Femur (tissue), 1 donor: ENCODE data around the gene FZD4.
"Not testable (repeated sequence)": the region's sequence is repeated elsewhere in the genome, so short reads cannot be mapped to it uniquely, and the experiment has no call there.

ENCODE experiments used
- DNase-seq: peaks from one replicate; pipeline ENCODE4 v3.0.0-alpha.2; 2017

FZD4 gene

DNA sequence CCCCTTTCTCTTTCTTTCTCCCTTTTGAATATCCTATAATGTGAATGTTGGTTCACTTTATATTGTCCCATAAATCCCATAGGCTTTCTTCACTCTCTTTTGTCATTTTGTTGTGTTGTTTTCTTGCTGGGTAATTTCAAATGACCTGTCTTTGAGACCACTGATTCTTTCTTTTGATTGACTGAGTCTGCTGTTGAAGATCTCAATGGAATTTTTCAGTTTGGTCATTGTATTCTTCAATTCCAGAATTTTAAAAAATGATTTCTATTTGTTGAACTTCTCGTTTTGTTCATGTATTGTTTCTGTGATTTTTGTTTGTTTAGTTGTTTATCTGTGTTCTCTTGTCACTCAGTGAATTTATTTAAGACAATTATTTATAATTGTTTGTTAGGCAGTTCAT is 17.5 kb upstream of the FZD4 start:
- no peak for DNase-seq

DNA sequence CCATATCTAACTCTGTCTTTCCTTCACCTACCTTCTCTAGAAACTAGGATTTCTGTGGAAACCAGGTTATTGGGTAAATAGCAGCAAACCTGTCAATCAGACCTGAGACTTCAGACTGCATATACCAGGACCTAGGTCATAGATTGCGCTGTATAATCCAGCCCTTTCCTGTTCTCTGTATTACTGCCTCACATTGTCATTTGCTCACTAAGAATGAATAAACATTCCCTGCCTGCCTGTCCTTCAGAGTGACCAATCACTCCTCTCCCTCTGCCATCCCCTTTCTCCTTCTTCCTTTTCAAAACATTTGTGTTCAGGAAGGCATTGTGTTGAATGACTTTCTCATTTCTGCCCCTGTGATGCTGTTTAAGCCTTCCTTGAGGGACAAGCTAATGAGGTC is 14.1 kb upstream of the FZD4 start:
- no peak for DNase-seq

DNA sequence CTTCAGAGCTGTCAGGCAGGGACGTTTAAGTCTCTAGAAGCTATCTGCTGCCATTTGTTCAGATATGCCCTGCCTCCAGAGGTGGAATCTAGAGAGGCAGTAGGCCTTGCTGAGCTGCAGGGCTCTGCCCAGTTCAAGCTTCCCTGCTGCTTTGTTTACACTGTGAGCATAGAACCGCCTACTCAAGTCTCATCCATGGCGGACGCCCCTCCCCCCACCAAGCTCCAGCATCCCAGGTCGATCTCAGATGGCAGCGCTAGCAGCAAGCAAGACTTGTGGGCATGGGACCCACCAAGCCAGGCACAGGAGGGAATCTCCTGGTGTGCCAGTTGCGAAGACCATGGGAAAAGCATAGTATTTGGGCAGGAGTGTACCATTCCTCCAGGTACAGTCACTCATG is 12.4 kb upstream of the FZD4 start:
- not testable (repeated sequence) for DNase-seq

DNA sequence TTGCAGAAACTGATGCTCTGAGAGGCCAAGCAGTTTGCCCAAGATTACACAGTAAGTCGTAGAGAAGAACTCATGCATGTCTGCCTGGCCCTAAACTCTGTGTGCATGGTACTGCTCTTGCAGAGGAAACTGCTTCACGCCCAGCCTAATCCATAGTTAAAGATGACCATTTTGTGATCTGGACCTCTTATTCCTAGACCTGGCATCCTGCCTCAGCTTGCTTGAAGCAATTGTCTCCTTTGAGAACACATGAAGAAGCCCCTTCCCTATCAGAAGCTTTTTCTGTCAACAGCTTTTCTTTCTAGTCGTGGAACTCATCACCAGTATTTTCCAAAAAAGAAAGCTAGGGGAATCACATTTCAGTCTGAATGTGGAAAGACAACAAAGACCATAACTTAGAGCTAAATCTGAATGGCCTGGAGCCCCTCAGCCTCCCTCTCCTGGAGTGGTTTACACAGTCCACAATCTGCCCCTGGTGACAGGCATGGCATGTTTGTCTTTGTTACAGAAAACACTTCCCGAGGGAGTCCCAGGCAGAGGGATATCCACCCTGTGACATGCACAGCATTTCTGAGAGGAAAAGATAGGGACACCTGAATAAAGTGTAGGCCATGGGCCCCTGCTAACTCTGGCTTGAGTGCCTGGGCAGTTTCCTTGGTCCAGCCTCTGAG is 2.9 kb upstream of the FZD4 start:
- no peak for DNase-seq

DNA sequence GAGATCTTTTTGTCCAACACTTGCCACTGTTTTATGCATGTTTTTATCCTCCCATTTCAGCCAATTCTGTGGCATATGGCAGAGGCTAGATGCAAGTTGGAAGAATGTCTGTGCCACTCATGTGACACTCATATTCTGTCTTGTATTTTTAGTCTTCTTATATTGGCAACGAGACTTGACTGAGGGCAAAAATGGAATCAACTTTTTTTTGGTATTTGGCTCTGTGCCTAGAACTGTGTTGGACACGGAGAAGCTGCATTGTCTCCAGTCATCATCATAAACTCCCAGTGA is 1.7 kb upstream of the FZD4 start:
- no peak for DNase-seq

DNA sequence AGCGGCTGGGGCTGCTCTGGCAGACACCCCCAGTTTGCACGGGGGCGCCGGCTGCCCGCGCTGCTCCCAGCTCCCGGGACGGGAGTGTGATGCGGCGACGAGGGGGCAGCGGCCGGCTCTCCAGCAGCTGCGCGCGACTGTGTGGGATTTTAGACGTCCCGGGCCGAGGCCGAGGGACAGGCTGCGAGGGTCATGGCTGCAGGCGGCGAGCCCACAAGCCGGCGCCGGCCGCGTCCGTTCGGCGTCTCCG is 159 bp downstream of the FZD4 start:
- no peak for DNase-seq

DNA sequence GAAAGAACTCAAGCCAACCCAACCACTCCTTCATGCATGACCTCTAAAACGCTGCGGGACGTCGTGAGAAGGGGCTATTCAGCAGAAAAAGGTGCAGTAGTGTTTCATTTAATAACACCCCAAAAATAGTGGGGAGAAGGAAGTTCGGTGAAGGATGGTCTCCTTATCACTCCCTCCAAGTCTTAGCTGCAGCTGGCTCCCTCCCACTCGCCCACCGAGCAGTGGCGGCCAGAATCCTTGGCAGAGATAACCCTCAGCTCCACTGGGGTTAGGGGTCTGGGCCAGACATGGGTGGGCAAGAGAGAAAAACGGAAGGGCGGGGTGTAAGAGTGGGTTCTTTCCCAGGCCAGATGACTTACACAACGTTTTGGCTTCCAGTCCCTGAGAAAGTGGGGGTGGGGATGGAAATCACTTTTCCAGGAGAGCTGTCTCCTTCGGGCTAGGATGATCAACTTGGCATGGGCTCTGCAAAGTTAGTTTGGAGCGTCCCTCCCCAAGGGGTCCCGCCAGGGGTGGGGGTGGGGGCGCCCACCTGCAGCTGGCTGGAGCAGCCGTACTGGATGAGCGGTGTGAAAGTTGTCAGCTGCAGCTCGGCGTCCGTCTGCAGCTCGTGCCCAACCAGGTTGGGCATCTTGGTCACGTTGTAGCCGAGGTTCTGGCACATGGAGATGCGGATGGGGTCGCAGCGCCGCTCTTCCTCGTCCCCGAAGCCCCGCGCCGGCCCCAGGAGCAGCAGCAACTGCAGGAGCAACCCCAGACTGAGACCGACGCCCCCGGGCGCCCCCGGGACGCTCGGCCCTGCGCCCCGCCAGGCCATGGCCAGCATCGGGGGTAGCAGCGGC is 705 bp downstream of the FZD4 start:
- DNase-seq = peak; percentile 70

DNA sequence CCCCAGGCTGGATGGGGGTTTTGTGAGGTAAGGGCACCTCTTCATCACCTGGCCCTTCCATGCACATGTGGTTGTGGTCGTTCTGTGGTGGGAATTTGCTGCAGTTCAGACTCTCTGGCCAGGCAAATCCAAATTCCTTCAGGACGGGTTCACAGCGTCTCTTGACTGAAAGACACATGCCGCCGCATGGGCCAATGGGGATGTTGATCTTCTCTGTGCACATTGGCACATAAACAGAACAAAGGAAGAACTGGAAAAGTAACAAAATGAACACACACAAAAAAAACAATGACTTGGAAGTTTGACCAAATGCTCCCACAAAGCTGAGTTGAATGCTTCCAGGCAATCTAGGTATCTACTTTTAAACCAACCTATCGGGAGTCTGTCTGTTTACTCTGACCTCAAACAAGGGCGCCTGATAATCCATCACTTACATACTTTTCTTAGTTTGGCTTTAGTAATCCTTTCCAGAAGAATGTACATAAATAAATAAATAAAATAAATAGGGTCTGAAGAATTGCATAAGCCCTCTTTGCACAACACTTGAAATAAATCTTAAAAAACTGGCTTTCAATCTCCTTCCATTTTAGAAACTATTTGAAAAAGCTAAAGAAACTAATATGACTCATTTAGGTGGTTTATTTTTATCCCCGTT is 2.8 kb downstream of the FZD4 start:
- no peak for DNase-seq

DNA sequence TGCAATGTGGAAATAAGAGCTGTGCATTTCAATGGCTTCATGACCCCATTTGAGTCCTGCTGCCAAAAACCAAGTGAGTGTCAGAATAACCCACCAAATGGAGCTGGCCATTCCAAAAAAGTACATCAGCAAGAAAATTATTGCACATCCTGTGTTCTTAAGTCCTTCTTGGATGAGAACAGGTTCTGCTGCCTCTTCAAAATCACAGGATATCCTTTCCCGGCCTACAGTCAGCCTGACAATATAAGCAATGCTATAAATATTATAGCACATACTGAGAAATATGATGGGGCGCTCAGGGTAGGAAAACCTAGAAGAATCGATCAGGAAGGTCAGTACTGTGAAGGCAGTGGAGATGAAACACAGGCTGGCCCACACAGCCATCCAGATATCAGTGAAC is 3.5 kb downstream of the FZD4 start:
- DNase-seq = no peak

DNA sequence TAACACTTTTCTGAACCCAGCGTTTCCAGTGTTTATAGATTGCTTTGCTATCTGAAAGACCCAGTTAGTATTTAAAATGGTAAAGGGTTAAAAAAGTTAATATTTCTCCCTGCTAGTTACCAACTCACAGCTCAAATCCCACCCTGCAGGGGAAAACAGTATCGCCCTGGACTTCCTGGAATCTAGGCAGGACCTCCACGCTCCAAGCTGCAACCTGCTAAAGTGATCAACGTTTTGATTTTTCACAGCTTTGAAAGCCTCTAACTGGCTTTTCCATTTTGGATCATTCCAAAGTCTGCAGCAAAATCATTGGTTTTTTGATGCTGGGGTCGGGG is 4.6 kb downstream of the FZD4 start:
- no peak for DNase-seq

DNA sequence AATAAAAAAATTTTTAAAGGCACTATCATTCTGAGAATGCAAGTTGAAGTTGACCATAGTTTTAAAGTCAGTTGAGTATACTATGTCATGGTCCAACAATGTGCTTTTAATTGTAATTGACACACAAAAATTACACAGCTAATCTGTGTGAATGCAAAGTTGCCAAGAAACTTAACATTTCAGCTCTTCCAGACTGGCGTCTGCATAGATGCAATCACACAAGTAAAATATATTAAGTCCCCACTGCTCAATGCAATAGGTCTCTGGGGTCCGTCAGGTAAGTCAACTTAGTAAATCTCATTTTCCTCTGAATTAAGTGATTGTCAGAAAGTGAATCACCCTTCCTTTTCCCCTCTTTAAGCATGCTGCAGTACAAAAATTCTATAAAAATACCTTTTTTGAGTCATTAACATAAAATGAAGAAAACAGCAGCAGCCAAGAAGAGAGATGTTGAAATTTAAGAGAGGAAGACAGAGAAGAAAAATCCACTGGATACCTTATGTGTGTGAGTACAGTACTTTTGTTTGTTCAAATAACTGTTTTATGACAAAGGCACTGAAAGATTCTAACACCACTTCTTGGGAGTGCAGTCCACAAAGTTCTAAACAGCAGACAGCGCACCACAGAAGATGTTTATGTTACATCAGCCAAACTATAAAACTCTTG is 5.1 kb downstream of the FZD4 start:
- no peak for DNase-seq

DNA sequence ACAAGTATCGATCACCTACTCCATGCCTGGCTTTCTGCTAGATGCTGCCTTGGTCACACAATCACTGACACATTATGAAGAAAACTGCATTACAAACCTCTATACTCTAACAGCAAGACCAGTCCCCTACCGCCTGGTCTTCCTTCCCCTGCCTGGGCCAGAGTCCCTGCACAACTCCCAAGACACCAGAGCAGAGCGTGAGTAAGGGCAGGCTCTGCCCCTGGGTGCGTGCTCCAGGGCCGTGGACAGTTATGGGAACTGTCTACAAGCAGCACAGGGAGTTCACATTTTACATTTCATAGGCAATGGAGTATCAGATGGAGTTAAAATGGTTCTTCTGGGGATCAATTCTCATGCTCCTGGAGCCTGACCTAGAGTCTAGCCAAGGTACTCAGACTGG is 6.5 kb downstream of the FZD4 start:
- no peak for DNase-seq

DNA sequence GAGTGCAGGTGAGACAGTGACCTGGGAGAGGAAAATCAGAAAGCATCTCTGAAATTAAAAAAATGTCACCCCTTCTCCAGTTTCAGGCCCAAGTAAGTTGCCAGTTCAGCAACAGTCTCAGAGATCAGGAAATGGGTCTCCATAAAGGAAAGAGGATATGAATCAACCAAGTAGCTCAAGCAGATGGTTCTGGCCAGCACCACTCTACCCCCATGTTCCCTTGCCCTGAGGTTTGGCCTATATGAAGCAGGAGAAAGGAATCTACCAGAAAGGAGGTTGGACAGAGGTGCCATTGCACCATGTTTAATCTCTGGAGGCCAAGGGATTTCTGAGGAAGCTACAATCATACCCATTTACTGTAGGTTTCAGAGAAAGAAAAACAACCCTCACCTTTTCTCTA is 7.7 kb downstream of the FZD4 start:
- DNase-seq = no peak

DNA sequence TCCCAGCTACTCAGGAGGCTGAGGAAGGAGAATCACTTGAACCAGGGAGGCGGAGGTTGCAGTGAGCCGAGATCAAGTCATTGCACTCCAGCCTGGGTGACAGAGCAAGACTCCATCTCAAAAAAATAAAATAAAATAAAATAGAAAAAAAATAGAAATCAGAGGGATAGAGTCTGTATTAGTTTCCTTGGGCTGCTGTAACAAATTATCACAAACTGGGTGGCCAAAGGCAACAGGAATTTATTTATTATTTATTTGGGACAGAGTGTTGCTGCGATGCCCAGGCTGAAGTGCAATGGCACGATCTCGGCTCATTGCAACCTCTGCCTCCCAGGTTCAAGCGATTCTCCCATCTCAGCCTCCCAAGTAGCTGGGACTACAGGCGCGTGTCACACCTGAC is 11.7 kb downstream of the FZD4 start:
- DNase-seq = not testable (repeated sequence)

DNA sequence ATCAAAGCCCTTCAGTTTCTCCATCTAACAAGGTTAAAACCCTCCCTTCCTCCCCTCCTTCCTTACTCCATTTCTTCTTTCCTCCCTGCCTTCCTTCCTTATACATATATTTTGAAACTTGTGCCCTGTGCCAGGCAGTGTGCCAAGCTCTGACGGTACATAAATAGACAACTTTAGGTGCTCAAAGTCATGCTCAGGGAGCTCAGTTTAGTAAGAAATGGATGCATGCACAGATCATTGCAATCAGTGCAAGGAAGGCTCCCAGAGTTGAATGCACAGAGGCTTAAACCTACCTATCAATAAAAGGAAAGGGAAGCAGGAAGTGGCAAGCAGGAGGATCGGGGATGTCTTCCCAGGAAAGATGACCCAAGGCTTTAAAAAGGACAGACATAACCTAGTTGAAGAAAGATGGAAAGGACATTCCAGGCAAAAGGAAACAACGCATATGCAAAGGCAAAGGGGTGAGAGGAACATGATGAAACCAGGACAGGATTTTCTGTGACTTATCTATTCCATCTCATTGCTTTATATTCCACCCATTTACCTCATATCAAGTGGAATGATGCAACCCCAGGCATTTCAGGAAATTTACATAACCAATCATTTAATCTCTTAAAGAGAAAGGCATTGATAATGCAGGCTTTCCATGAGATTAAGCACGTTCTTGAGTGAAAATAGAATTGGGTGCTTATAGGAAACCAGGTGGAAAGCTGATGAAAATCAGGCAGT is 13.2 kb downstream of the FZD4 start:
- DNase-seq = no peak

DNA sequence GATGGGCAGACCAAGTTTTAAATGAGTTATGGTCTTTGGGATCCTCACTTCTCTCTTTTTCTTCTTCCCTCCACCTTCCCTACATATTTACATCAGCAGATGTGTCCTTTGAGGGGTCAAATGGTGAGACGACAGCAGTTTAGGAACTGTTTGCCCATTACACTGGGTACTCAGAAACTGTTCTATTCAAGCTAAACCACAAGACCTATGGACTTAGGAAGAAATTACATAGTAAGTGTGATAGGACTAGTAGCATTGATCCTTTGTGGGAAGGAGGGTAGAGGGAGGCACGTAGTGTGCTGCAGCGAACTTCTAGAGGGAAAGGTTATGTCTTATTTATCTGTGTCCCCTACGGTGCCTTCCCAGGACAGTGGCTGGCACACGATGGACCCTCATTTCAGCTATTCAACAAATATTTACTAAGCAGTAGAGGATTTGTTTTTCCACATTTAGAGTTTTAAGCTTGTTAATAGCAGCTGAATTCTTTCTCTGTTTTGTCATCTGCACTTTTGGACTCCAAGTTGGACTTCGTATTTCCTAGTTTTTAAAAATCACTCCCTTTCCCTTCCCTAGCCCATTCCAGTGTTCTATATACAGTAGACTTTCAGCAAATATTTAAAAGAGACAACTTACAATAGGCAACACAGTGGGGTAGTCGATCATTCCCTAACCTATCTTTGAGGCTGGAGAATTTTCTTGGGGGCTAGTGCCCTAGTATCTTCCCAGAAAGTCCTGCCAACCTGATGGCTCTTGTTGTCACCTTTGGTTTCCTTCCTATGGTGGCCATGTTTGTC is 13.9 kb downstream of the FZD4 start:
- DNase-seq = no peak

DNA sequence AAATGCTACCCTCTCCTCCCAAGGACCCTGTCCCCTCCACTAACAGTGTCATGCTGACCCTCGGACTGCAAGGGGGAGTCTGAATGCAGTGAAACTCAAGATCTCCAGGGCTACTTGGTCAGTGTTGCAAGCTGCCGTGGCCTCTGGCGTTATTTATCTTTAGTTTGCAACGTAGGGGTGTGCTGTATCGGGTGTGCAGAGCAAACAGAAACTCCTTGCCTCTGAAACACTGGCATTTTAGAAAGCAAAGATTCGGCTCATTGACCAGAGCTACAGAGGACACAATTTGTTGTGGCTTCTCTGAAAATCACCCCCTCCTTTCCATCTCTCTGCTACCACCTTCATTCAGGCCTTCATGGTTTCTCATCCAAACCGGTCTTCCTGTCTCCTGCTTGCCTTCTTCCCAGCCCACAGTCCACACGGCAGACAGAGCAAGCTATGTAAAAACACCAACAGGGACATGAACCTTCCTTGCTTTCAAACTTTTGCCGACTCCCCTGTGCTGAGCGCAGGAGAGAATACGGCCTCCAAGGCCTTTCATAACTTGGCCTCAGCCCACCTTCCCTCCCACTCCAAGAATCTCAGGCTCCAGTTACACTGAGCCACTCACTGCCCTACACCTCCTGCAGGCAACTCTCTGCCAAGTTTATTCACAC is 14.9 kb downstream of the FZD4 start:
- peak; percentile 78 for DNase-seq

DNA sequence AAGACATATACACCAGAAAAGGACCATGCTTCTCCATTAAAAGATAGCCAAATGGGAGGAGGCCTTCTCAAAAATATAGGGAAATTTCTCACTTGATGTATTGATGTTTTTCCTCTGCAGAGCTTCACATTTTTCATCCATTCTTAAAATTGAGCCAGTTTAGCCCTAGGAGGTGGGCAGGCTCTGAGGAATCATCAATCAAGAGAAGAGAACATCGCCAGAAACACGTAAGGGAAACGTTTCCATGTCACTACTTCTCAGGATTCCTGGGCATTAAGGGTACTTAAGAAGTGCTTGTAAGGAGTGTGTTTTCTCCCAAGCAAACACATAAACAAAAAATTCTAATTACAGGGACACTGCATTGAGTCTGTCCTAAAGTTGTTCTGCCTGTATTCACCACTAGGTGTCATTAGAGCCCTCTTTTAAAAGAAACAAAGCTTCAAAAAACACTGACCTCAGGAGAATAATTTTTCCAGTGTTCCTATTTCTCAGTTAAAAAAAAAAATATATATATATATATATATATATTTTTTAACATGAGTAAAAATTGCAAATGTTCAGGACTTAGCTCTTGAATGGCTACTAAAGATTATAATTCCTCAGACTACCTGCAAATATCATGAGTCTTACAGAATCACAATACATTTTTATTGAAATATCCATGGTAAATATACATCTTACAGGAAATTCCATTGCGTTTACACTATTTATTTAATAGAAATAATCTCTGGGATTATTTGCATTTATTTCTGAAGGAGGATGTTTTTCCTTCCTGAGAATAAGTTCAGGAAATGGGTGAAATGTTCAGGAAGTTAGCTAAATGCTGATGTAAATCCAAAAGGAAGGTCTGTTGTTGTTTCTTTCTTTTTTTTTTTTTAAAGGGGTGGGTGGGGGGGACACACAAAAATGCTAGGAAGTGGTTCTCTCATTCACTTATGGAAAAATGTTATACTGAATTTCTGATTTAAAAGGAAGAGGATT is 16.0 kb downstream of the FZD4 start:
- no peak for DNase-seq

DNA sequence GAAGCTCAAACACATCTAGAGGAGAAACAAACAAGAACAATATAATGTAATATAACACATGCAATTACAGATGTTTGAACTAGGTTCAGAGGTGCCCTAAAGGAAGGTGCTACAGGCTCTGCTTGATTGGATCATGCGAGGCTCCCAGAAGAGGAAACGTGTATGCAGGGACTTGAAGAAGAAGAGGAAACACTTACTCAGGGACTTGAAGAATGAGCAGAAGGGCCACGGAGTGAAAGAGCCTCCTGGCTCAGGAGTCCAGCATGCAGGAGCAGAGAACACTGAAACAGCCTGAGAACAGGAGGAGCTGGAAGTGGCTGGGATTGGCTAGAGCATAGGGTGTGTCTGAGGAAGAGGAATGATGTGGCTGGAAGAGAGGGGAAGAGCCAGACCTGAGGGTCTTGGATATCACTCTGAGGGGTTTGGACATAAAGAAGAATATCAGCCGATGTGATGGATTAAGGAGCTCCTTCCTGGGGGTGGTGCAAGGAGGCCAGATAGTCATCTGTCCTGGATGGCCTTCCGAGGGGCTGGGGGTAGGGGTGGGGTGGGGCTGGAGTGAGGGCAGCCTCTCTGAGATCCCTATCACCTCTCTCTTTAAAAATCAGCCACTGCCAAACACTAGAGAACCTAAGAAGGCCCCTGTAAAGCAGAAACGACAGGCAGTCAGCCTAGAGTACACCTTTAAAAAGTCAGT is 16.8 kb downstream of the FZD4 start:
- DNase-seq = no peak

DNA sequence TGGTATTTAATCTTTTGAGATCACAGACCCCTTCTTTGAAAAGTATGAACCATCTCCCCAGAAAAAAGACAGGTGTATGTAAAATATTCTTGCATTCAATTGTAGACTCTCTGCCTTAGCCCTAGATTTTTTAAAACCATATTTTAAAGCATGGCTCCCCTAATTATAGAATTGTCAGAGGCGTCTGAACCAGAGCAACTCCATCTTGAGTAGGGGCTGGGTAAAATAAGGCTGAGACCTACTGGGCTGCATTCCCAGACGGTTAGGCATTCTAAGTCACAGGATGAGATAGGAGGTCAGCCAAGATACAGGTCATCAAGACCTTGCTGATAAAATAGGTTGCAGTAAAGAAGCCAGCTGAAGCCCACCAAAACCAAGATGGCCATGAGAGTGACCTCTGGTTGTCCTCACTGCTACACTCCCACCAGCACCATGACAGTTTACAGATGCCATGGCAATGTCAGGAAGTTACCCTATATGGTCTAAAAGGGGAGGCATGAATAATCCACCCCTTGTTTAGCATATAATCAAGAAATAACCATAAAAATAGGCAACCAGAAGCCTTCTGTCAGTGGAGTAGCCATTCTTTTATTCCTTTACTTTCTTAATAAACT is 17.9 kb downstream of the FZD4 start:
- DNase-seq = not testable (repeated sequence)
